HepG2 (cell line): ENCODE results near the gene C20orf144. TPM values are rescaled to one million over a fixed set of nuclear protein-coding genes. Genes with fewer than 3 reads are reported as not detected.
A peak's percentile ranks its signal among the peaks of the same experiment; 100 is the strongest.

ENCODE experiments used
- CSRNP1 ChIP-seq: sonication (generic); formaldehyde crosslinking; IDR thresholded peaks from 2 replicates; pipeline ENCODE4 v1.8.1; 2023; ENCODE audit warnings: mild to moderate bottlenecking, missing genetic modification reagents
- DNMT1 ChIP-seq: sonication (generic); formaldehyde crosslinking; IDR thresholded peaks from 2 replicates; pipeline ENCODE4 v1.5.1; 2020; ENCODE audit warnings: mild to moderate bottlenecking, missing genetic modification reagents
- FOSL1 ChIP-seq: sonication (generic); formaldehyde crosslinking; IDR thresholded peaks from 2 replicates; pipeline ENCODE4 v1.9.0; 2021; ENCODE audit warnings: missing genetic modification reagents, borderline replicate concordance
- HMGXB3 ChIP-seq: sonication (generic); formaldehyde crosslinking; IDR thresholded peaks from 2 replicates; pipeline ENCODE4 v1.4.0; 2020; ENCODE audit warnings: missing genetic modification reagents, borderline replicate concordance
- MXI1 ChIP-seq: IDR thresholded peaks from 3 replicates; pipeline ENCODE4 v1.6.1; 2012; ENCODE audit warnings: low read depth, low read length, inconsistent platforms, borderline replicate concordance
- PBX3 ChIP-seq: sonication (generic); formaldehyde crosslinking; IDR thresholded peaks from 2 replicates; pipeline ENCODE4 v1.8.1; 2023; ENCODE audit warnings: missing genetic modification reagents, inconsistent platforms, borderline replicate concordance
- RXRA ChIP-seq: sonication (generic); formaldehyde crosslinking; IDR thresholded peaks from 2 replicates; pipeline ENCODE4 v1.5.1; 2020; ENCODE audit warnings: missing genetic modification reagents
- SP5 ChIP-seq: IDR thresholded peaks from 2 replicates; pipeline ENCODE4 v1.6.1; 2016; ENCODE audit warnings: low read depth, borderline replicate concordance
- ZFP62 ChIP-seq: sonication (generic); formaldehyde crosslinking; IDR thresholded peaks from 2 replicates; pipeline ENCODE4 v1.4.0; 2020; ENCODE audit warnings: missing genetic modification reagents
- ZFY ChIP-seq: sonication (generic); formaldehyde crosslinking; IDR thresholded peaks from 2 replicates; pipeline ENCODE4 v1.4.0; 2020; ENCODE audit warnings: missing genetic modification reagents
- ZIK1 ChIP-seq: sonication (generic); formaldehyde crosslinking; IDR thresholded peaks from 2 replicates; pipeline ENCODE4 v1.5.0; 2020; ENCODE audit warnings: mild to moderate bottlenecking, low read depth, missing genetic modification reagents, borderline replicate concordance
- ZNF350 ChIP-seq: sonication (generic); formaldehyde crosslinking; IDR thresholded peaks from 2 replicates; pipeline ENCODE4 v1.4.0; 2020; ENCODE audit warnings: mild to moderate bottlenecking, low read depth, missing genetic modification reagents, borderline replicate concordance
- ZSCAN30 ChIP-seq: sonication (generic); formaldehyde crosslinking; IDR thresholded peaks from 2 replicates; pipeline ENCODE4 v1.5.0; 2020; ENCODE audit warnings: mild to moderate bottlenecking, missing genetic modification reagents
- polyA plus RNA-seq, 8 experiments: library from polyadenylated mRNA; depleted of rRNA in 3 of 8; stranded (reverse) in 7 of 8; unstranded in 1 of 8; fragments of >200 nt; fragmentation: Illumina TruSeq in 4 of 8; extraction: Trizol in 4 of 8; gene quantifications; 2 replicates each; pipeline versions ENCODE4 v1.2.1 to v1.2.3, GENCODE V29; 2011 to 2016; ENCODE audit warnings: low read depth in 4 of 8, missing spikeins in 1 of 8, mixed read lengths in 1 of 8; ENCODE audit not compliant: insufficient read depth in 1 of 8
- total RNA-seq, 5 experiments: library from RNA; depleted of rRNA; stranded (reverse); fragments of >200 nt; fragmentation: Illumina TruSeq; extraction: Trizol; gene quantifications; 2 replicates each; pipeline ENCODE4 v1.2.3, GENCODE V29; 2016; ENCODE audit warnings: low read depth in 1 of 5
- TF ChIP-seq, protein P1 (sequence below): IDR thresholded peaks from 2 replicates; pipeline ENCODE4 v1.6.1; 2016; ENCODE audit warnings: low read depth, missing genetic modification reagents, missing compliant biosample characterization
- TF ChIP-seq, protein P2 (sequence below): sonication (generic); formaldehyde crosslinking; IDR thresholded peaks from 2 replicates; pipeline ENCODE4 v1.4.0; 2020; ENCODE audit warnings: mild to moderate bottlenecking, missing genetic modification reagents

Gene C20orf144
- total and polyA plus RNA-seq, 2 of the 13 experiments (the other 11 are each of a cell fraction or from before 2014, with no cell fraction given) = 0.09 to 0.16 TPM

DNA sequence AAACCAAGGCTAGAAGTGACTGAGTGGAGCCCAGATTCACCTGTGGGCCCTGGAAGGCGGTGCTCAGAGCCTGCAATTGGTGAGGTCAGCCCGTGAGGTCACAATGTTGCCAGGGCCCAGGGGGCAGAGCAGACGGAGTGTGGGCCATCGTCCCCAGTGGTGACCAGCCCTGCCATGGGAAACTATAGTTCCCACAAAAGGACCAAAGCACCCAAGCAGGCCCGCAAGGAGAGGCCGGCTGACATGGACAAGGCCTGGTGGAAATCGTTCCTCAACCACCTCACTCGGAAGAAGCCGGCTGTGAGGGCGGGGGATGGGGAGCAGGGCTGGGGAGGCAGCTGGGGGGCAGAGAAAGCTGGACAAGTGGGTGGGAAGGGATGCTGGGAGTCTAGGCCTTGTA is at the start of gene C20orf144 (continued):
- TF ChIP-seq, protein P1, sequence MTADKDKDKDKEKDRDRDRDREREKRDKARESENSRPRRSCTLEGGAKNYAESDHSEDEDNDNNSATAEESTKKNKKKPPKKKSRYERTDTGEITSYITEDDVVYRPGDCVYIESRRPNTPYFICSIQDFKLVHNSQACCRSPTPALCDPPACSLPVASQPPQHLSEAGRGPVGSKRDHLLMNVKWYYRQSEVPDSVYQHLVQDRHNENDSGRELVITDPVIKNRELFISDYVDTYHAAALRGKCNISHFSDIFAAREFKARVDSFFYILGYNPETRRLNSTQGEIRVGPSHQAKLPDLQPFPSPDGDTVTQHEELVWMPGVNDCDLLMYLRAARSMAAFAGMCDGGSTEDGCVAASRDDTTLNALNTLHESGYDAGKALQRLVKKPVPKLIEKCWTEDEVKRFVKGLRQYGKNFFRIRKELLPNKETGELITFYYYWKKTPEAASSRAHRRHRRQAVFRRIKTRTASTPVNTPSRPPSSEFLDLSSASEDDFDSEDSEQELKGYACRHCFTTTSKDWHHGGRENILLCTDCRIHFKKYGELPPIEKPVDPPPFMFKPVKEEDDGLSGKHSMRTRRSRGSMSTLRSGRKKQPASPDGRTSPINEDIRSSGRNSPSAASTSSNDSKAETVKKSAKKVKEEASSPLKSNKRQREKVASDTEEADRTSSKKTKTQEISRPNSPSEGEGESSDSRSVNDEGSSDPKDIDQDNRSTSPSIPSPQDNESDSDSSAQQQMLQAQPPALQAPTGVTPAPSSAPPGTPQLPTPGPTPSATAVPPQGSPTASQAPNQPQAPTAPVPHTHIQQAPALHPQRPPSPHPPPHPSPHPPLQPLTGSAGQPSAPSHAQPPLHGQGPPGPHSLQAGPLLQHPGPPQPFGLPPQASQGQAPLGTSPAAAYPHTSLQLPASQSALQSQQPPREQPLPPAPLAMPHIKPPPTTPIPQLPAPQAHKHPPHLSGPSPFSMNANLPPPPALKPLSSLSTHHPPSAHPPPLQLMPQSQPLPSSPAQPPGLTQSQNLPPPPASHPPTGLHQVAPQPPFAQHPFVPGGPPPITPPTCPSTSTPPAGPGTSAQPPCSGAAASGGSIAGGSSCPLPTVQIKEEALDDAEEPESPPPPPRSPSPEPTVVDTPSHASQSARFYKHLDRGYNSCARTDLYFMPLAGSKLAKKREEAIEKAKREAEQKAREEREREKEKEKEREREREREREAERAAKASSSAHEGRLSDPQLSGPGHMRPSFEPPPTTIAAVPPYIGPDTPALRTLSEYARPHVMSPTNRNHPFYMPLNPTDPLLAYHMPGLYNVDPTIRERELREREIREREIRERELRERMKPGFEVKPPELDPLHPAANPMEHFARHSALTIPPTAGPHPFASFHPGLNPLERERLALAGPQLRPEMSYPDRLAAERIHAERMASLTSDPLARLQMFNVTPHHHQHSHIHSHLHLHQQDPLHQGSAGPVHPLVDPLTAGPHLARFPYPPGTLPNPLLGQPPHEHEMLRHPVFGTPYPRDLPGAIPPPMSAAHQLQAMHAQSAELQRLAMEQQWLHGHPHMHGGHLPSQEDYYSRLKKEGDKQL (CRISPR knock-in tag) = no peak
- TF ChIP-seq HMGXB3 (no peak), ZFP62 (no peak), CSRNP1 (no peak), ZIK1 (0 out of 2 replicates have a peak, but pooled peaks have one; percentile 10), PBX3 (no peak), MXI1 (no peak), RXRA (CRISPR knock-in tag) (no peak), SP5 (CRISPR knock-in tag) (no peak), ZSCAN30 (CRISPR knock-in tag) (no peak), FOSL1 (CRISPR knock-in tag) (no peak), ZNF350 (no peak), ZFY (no peak), DNMT1 (no peak)
- TF ChIP-seq, protein P2, sequence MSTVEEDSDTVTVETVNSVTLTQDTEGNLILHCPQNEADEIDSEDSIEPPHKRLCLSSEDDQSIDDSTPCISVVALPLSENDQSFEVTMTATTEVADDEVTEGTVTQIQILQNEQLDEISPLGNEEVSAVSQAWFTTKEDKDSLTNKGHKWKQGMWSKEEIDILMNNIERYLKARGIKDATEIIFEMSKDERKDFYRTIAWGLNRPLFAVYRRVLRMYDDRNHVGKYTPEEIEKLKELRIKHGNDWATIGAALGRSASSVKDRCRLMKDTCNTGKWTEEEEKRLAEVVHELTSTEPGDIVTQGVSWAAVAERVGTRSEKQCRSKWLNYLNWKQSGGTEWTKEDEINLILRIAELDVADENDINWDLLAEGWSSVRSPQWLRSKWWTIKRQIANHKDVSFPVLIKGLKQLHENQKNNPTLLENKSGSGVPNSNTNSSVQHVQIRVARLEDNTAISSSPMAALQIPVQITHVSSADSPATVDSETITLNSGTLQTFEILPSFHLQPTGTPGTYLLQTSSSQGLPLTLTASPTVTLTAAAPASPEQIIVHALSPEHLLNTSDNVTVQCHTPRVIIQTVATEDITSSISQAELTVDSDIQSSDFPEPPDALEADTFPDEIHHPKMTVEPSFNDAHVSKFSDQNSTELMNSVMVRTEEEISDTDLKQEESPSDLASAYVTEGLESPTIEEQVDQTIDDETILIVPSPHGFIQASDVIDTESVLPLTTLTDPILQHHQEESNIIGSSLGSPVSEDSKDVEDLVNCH (CRISPR knock-in tag) = no peak
